ENCODE results near the gene MS4A10.

GRCh38 chr11:60797846-60798630 is 12.9 kb downstream of the MS4A10 start:
- TF ChIP-seq POLR2A (IDR thresholded peaks at IDR 0.05; ENCODE audit: control extremely low read depth in 1 of 2, low read depth in 2 of 2, low read length in 2 of 2) = no peak
- TF ChIP-seq CTCF (IDR thresholded peaks at IDR 0.05; ENCODE audit: control extremely low read depth in 1 of 3, insufficient read depth in 1 of 3, low read depth in 1 of 3, low read length in 3 of 3) = no peak
- TF ChIP-seq POLR2AphosphoS5 (IDR thresholded peaks at IDR 0.05; ENCODE audit: low read depth, low read length) = no peak
- no peak for TF ChIP-seq CEBPB (IDR thresholded peaks at IDR 0.05; ENCODE audit: low read depth, low read length)
- no peak for TF ChIP-seq SAP30 (IDR thresholded peaks at IDR 0.05; ENCODE audit: insufficient read depth, insufficient replicate concordance, low read length)
- no peak for TF ChIP-seq YY1 (IDR thresholded peaks at IDR 0.05; ENCODE audit: low read depth, low read length)
- TF ChIP-seq EGR1 (IDR thresholded peaks at IDR 0.05; ENCODE audit: borderline replicate concordance, low read depth, low read length) = no peak
- no peak for TF ChIP-seq EZH2 (IDR thresholded peaks at IDR 0.05; ENCODE audit: low read depth, low read length, severe bottlenecking)
- no peak for TF ChIP-seq RNF2 (IDR thresholded peaks at IDR 0.05; ENCODE audit: borderline replicate concordance, low read depth, low read length, missing control alignments, poor library complexity, severe bottlenecking)
- no peak for TF ChIP-seq RFX5 (IDR thresholded peaks at IDR 0.05; ENCODE audit: borderline replicate concordance, low read depth, low read length)
- no peak for TF ChIP-seq ATF2 (IDR thresholded peaks at IDR 0.05; ENCODE audit: low read length)
- no peak for TF ChIP-seq GTF2F1 (IDR thresholded peaks at IDR 0.05; ENCODE audit: borderline replicate concordance, low read depth, low read length)

Data from H1 (cell line).